SK-MEL-5 (cell line): ENCODE data around the gene TRIM9. TPM values are rescaled to one million over a fixed set of nuclear protein-coding genes. Genes with fewer than 3 reads are reported as not detected.
A peak's percentile ranks its signal among the peaks of the same experiment; 100 is the strongest.
"Not testable (repeated sequence)": the region's sequence is repeated elsewhere in the genome, so short reads cannot be mapped to it uniquely, and the experiment has no call there.

Experiments
- DNase-seq: peaks from one replicate; pipeline ENCODE4 v3.0.0-alpha.2; 2016; ENCODE audit warnings: low read depth, low spot score
- in situ Hi-C: cut with HindIII; loops from 2 replicates; pipeline ENCODE4 v1.10.0; 2016; ENCODE audit warnings: low sequenced_read_pairs, high pct_unique_total_duplicates, low pct_unique_long_range_greater_than_20kb
- total RNA-seq: library from RNA; depleted of rRNA; stranded (reverse); fragments of >200 nt; shearing (Covaris generic); gene quantifications from 2 replicates; pipeline ENCODE4 v1.2.3, GENCODE V29; 2014

TRIM9 gene
- total RNA-seq, 1 experiment from 2014 or later, result 8.7 TPM

GRCh38 chr14:51022769-51023168 is 72.1 kb downstream of the TRIM9 start:
- in situ Hi-C loops, result no loop called here
- peak; percentile 50 for DNase-seq

DNA sequence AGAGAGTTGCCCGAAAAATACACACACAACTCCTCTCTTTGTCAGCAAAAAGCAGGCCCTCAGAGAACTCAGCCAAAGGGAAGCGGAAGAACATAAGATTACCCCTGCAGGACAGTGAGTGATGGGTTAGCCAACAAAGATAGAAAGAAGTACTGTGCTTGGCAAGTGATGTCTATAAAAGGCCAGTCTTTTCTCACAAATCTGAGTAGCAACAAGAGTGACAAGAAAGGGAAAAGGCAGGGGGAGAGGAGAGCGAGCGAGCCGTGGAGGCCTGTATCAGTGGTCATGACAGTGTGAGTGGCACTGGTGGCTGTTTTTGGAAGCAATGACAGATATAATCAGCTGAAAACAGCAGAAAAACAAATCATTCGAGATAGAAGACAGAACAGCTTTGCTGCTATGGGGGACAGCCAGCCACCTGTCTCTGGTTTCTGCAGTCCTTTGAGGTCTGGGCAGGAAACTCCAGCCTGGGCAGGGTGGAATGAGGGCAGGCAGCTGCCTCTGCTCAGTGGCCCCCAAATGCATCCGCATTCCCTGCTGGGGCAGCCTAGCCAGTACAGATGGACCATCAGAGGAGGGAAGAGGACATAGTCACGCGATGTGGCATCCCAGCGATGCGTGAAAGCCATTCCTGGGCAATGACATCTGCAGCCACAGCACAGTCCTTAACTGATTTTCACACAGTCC is 74.7 kb downstream of the TRIM9 start:
- DNase-seq, result no peak
- in situ Hi-C loops, result no loop called here

- DNase-seq, result no peak
- in situ Hi-C loops, result no loop called here
Measured at GRCh38 chr14:51019089-51019488, 75.8 kb downstream of the TRIM9 start.

- no peak for DNase-seq
- in situ Hi-C loops, result no loop called here
Measured at GRCh38 chr14:51018521-51018920, 76.4 kb downstream of the TRIM9 start.

DNA sequence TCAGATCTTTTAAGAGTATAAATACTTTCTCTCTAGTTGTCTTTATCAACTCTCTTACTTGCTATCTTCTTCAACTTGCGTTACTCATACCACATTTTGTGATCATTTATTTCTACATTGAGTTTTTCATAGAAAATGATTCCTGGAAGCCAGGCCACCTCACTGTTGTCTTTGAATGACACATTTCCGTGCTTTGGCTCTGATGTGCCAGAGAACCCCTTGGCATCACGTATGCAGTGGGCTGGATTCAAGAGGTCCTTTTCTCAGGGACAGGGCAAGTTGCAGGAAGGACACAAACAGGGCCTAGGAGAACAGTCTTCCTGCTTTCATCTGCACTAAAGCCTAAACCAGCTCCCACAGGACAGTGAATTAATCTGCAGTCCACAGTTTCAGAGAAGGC is 80.3 kb downstream of the TRIM9 start:
- no peak for DNase-seq
- in situ Hi-C loops, result no loop called here

- DNase-seq, result no peak
- in situ Hi-C loops, result no loop called here
Measured at GRCh38 chr14:51014086-51014485, 80.8 kb downstream of the TRIM9 start.

DNA sequence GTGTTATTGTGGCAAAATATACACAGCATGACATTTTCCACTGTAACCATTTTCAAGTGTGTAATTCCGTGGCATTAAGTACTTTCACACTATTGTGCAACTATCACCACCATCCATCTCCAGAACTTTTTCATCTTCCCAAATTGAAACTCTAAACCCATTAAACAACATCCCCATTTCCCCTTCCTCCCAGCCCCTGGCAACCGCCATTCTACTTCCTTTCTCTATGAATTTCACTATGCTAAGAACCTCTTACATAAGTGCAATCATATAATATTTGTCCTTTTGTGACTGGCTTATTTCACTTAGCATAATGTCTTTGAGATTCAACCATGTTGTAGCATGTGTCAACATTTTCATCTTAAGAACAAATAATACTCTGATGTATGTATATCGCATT is 82.8 kb downstream of the TRIM9 start:
- no peak for DNase-seq
- in situ Hi-C loops, result no loop called here

DNA sequence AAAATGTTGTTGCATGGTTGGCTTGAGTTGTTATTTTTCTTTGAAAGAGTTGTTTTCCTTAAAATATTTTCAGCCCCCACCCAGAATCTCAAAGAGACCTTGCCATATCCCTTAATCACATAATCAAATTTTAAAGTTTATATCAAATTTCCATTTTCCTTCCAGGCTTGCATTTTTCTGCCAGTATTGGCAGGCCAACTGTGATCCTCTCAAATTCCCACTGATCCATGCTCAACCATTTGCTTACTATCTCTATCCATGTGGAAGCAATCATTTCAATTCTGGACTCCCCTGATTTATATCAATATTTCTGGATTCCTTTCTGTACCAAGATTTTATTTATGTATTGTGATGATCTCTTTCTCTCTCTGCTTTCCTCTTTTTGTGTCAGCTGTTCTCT is 86.5 kb downstream of the TRIM9 start:
- in situ Hi-C loops, result no loop called here
- no peak for DNase-seq

DNA sequence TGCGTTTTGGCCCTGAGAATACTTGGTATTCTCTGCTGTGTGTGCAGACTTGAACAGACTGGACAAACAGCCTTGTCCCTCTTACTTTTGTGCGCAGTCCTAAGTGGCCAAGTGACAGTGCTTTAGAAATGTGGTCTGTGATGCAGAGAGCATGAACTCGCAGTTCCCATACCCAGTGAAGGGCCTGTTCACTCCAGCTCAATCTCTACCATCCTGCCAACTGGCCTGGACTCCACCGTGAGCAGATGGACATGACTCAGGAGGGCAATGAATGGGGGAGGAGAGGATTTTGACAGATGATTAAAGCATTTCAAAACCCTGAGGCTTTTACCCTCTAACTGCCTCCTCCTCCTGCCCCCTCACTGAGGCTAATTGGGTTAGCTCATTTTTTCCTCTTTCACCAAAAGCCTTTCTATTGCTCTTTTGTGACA is 88.1 kb downstream of the TRIM9 start:
- DNase-seq, result peak; percentile 66
- in situ Hi-C loops, result no loop called here

DNA sequence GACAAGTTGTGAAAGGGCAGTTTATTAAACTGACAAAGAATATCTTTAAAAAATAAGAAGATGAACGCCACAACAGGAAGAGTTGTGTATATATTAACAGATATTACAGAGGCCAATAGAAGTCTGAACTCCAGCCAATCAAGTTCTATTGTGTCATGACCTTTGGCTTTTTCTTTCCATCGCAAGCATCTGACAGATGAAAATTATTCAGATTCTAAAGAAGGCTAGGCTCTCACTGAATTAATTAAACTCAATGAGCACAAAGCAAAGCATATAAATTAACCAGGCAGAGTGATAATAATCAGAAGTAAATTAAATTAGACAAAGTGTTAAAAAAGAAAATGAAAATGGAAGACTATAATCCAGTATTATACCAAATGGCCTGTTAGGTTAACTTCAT is 88.6 kb downstream of the TRIM9 start:
- in situ Hi-C loops, result no loop called here
- no peak for DNase-seq

DNA sequence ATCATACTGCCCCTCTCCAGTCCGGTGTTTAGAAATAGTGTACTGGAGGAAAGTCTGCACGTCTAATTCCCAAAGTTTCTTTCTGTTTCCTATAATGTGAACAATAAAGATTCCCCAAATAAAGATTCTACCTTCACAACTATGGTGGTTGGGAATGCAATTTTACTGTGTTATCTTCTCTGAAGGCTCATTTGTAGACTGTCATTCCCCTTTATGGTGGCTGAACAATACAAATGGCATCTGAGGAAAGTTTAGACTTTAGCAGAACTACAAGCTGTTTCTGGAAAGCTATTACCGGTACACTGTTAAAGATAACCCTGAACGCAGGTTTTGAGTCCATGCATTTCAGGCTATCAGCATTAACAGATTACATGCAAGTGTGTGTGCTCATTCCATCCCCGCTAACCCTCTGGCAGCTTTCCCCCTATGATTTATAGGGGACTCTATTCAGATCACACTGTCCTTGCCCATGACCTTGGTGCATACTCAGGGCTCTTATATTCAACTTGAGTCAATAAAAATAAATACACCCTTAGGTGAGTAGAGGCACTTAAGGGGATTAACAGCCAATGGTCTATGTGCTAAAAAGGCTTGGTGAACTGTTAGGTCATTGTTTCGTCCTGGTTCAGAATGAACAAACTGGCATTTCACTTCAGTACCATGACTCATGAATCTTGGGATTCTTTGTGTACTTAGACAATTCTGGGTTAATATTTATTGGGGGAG is 89.9 kb downstream of the TRIM9 start:
- in situ Hi-C loops, result no loop called here
- peak; percentile 93 for DNase-seq

- DNase-seq, result no peak
- in situ Hi-C loops, result no loop called here
Measured at GRCh38 chr14:51004352-51004800, 90.5 kb downstream of the TRIM9 start.

GRCh38 chr14:51002406-51002999 is 92.4 kb downstream of the TRIM9 start:
- no peak for DNase-seq
- in situ Hi-C loops, result no loop called here

DNA sequence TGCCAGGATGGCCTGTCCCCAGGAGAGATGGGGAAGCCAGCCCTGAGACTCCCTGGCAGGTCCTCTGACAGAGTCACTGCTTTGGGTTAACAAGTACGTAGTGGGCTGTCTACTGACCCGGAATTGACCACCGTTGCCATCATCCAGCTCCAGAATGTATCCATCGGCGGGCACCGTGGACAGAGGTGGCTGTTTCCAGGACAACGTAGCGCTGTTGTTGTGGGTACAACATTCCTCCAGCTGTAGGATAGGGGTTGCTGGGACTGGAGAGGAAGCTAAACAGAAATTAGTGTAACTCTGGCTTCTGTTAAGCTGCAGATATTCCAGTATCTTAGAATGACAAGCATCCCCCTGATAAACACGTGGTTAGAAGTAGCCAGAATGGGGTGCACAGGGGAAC is 94.3 kb downstream of the TRIM9 start:
- DNase-seq, result no peak
- in situ Hi-C loops, result no loop called here

GRCh38 chr14:50999726-51000125 is 95.2 kb downstream of the TRIM9 start:
- in situ Hi-C loops, result no loop called here
- peak; percentile 28 for DNase-seq

DNA sequence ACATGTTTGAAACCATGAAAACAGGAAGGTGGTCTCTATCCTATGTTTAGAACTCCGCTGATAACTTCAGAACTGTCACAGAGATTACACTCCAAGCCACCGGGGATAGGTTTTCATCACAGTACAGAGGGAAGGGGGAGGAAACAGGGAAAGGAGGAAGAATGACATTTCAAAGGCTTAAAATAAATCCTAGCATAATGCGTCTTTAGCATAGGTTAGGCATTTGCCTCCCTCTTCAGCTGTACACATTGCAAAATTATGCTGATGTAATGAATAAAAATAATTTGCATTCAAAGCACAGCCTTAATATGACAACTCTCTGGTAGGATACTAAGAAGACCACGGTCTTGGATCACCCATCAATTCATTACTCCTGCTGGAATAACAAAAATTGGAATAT is 96.3 kb downstream of the TRIM9 start:
- no peak for DNase-seq
- in situ Hi-C loops, result no loop called here

GRCh38 chr14:50997712-50998111 is 97.2 kb downstream of the TRIM9 start:
- DNase-seq, result no peak
- in situ Hi-C loops, result no loop called here

GRCh38 chr14:50994158-50994557 is 100.7 kb downstream of the TRIM9 start:
- in situ Hi-C loops, DNase-seq: not testable (repeated sequence)

DNA sequence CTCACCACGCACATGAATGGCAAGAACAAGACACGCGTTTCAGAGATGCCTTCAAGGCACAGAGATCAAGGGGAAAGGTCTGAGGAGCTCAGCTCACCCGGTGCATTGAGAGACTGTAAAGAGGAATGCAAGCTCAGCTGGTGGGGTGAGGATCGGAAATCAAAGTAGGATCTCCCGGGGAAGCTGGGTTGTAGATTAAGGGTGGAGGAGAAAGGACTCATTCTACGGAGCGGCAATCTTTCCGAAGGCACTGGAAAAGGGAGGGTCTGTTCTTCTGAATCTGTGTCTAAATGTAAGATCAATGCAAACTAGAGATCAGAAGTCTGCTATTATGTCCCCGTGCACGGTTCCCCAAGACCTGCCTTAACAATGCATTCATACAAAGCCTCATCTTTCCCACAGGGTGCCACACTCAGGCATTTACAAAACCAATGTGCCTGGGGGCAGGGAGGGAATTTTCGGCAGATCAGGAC is 109.0 kb downstream of the TRIM9 start:
- DNase-seq, result peak; percentile 40
- in situ Hi-C loops, result no loop called here
